ENCODE results near the gene TMEM59. TPM values are rescaled to one million over a fixed set of nuclear protein-coding genes. Genes with fewer than 3 reads are reported as not detected.

Gene TMEM59
- total RNA-seq, 4 donors from 2014 or later: 337 to 492 (median 444) TPM

- no peak for DNase-seq
- H3K36me3 ChIP-seq: no peaks in the 10 kb centered on the region
- no peak overlapping the region for H3K27ac ChIP-seq
- no peak for TF ChIP-seq POLR2A (IDR thresholded peaks at IDR 0.05)
- TF ChIP-seq CTCF (IDR thresholded peaks at IDR 0.05): no peak
- no peaks in the 10 kb centered on the region for H3K27me3 ChIP-seq
- no peak overlapping the region for H3K4me3 ChIP-seq (replicated peaks in 1 of 3)
- no peaks in the 10 kb centered on the region for H3K9me3 ChIP-seq
- intact Hi-C loops (cut with DNase I): no loop called here
- 58 to 59% methylated on average over 8 of the region's 8 CpGs for WGBS, 2 donors
- peaks cover 0 to 6% of the 10 kb centered on the region in 2 donors for H3K4me1 ChIP-seq
These were observed 36.4 kb downstream of the TMEM59 start for GRCh38 chr1:54016343-54017282.

DNA sequence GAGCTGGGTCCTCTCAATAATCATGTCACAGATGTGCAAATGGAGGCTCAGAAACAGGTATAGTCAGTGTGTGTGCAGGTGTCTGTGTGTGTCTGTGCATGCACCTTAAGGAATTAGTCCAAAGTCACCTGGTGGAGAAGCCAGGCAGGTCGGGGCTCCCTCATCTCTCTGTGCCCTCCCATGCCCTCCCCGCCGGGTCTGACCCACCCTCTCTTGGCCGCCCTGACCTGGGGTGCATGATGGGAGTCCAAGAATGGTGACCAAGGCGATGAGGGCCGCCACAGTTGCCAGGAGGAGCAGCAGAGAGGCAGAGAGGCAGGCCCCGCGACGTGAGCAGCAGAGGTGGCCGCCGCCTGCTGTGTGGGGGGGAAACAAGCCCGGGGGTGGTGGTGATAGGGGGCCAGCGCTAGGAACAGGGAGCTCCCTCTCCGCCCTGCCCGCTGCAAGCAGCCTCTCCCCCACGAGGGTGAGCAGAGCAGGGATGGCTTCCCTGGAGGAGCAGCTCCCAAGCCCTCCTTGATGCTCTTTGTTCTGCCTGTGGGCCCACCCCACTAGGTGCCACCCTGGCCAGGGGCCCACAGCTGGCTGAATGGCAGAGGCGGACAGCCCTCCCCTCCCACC is 38.9 kb downstream of the TMEM59 start:
- intact Hi-C loops (cut with DNase I): no loop called here
- Histone ChIP-seq H3K36me3 (no peaks in the 10 kb centered on the region), H3K4me3 (replicated peaks in 1 of 3) (no peak overlapping the region), H3K27me3 (no peaks in the 10 kb centered on the region), H3K9me3 (no peaks in the 10 kb centered on the region), H3K27ac (no peak overlapping the region), H3K4me1 (peaks cover 0 to 6% of the 10 kb centered on the region in 2 donors)
- DNase-seq: no peak
- 54 to 71% methylated on average over 1 to 10 of the region's 17 CpGs for WGBS, 2 donors
- TF ChIP-seq POLR2A (IDR thresholded peaks at IDR 0.05) (no peak), CTCF (IDR thresholded peaks at IDR 0.05) (no peak)

GRCh38 chr1:54013393-54014008 is 39.5 kb downstream of the TMEM59 start:
- Histone ChIP-seq H3K4me1 (peaks cover 0 to 6% of the 10 kb centered on the region in 2 donors), H3K27ac (no peak overlapping the region), H3K36me3 (no peaks in the 10 kb centered on the region), H3K4me3 (replicated peaks in 1 of 3) (no peak overlapping the region), H3K27me3 (no peaks in the 10 kb centered on the region), H3K9me3 (no peaks in the 10 kb centered on the region)
- 78 to 84% methylated on average over 8 of the region's 8 CpGs for WGBS, 2 donors
- intact Hi-C loops (cut with DNase I): no loop called here
- TF ChIP-seq CTCF (IDR thresholded peaks at IDR 0.05) (no peak), POLR2A (IDR thresholded peaks at IDR 0.05) (no peak)
- no peak for DNase-seq

DNA sequence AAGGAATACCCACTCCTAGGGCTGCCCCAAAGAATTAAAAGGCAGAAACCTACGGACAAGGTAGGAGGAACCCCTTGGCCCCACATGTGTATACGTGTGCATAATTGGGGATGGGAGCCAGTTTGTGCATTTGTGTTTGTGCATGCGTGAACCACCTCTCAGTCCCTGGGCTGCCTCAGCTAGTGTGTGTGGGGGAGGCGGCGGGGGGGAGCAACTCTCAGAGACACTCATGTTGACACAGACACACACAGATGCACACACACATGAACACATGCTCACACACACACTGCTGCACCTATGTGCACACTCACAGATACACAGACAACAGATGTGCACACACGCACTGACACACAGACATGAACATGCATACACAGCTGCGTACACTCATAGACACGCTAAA is 40.1 kb downstream of the TMEM59 start:
- DNase-seq: no peak
- Histone ChIP-seq H3K36me3 (no peaks in the 10 kb centered on the region), H3K4me3 (replicated peaks in 1 of 3) (no peak overlapping the region), H3K9me3 (no peaks in the 10 kb centered on the region), H3K27ac (no peak overlapping the region), H3K27me3 (no peaks in the 10 kb centered on the region), H3K4me1 (peaks cover 0 to 6% of the 10 kb centered on the region in 2 donors)
- TF ChIP-seq CTCF (IDR thresholded peaks at IDR 0.05) (no peak), POLR2A (IDR thresholded peaks at IDR 0.05) (no peak)
- 81 to 83% methylated on average over 8 of the region's 8 CpGs for WGBS, 2 donors
- intact Hi-C loops (cut with DNase I): no loop called here

DNA sequence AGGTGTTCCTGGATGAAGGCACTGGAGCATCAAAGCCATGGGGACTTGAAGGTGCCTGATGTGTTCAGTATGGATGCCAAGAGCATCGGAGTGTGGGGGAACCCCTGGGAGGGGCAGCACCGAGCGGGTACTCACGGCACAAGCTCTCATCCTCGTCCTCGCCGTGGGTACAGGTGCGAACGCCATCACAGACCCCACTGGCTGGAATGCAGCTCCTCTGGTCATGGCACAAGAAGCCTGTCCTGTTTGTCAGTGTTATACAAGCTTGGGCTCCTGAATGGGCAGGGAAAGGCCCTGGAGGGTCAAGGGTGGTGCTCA is 41.0 kb downstream of the TMEM59 start:
- Histone ChIP-seq H3K27ac (no peak overlapping the region), H3K4me3 (replicated peaks in 1 of 3) (no peak overlapping the region), H3K9me3 (no peaks in the 10 kb centered on the region), H3K36me3 (no peaks in the 10 kb centered on the region), H3K4me1 (peaks cover 0 to 6% of the 10 kb centered on the region in 2 donors), H3K27me3 (no peaks in the 10 kb centered on the region)
- DNase-seq: no peak
- 80 to 83% methylated on average over 2 to 7 of the region's 9 CpGs for WGBS, 2 donors
- intact Hi-C loops (cut with DNase I): no loop called here
- TF ChIP-seq POLR2A (IDR thresholded peaks at IDR 0.05) (no peak), CTCF (IDR thresholded peaks at IDR 0.05) (no peak)

Measured in thyroid gland (tissue), 4 donors.